ENCODE data around the gene GTPBP8.
"Not testable (repeated sequence)": the region's sequence is repeated elsewhere in the genome, so short reads cannot be mapped to it uniquely, and the experiment has no call there.

The GTPBP8 gene

DNA sequence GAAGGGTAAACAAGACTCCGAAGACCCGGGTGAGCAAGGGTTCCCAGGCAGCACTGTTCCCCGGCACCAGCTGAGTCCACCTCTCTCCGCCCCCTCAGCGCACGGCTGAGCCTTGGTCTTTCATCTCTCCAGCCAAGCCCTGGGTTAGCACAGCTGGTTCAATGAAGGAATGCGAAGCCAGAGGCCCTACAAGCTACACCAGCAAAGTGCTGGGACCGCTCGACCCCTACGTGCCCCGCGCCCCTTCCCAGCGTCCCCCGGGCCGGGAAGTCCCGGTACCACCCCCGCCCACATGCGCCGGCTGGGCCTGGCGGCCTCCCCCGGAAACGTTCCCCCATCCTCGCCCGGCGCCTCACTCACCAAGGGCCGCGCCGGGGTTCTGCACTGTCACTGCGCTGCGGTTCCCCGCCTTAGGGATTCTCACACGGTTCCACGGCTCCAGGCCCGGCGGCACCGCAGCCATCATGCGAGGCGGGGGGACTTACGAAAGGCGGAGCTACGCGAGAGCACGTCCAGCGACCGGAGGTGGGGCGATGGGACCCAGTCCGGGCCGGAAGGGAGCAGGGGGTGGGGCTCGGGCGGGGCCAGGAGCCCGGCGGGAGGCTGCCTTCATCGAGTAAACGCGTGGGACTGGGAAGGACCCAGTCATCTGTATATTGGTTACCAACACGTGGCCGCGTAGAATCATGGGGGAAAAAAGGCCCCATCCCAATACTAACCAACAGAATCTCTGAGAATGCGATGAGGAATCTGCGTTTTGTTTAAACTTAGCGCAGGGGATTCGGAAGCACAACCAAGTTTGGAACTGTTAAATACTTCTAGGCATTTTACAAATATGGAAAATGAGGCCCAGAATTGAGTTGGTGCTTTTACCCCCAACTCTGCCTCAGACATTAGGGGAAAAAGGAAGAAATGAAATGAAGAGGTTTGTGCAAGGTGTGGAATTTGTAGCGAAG lies 28.7 kb downstream of the GTPBP8 start:
- Mint-ChIP-seq H3K36me3 (ENCODE audit: low read depth) (peaks cover 40% of the 10 kb centered on the region), H3K27me3 (no peaks in the 10 kb centered on the region), H3K4me1 (ENCODE audit: low read depth) (peaks cover 50% of the 10 kb centered on the region), H3K27ac (peak overlapping the region; percentile 97), H3K9me3 (no peaks in the 10 kb centered on the region), H3K4me3 (peak overlapping the region; percentile 93)

DNA sequence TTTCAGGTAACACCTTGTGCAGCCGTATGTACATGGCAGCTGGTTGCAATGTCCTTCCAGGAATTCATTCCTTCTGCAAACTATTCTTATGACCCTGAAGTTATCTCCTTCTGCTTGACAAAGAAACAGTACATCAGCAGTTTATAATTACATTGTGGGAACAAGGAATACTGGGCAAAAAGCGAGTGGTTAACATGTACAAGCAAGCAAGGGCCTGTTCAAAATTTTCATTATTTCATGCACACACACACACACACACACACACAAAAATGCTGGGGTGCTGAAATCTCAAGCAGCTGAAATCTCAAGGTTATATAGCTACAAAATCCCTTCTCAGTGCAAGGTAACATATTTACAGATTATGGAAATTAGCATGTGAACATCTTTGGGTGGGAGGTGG lies 30.7 kb downstream of the GTPBP8 start:
- Mint-ChIP-seq H3K27me3 (no peaks in the 10 kb centered on the region), H3K27ac (no peak overlapping the region), H3K4me3 (no peak overlapping the region), H3K9me3 (no peaks in the 10 kb centered on the region), H3K36me3 (ENCODE audit: low read depth) (peaks cover 22% of the 10 kb centered on the region), H3K4me1 (ENCODE audit: low read depth) (peaks cover 38% of the 10 kb centered on the region)

DNA sequence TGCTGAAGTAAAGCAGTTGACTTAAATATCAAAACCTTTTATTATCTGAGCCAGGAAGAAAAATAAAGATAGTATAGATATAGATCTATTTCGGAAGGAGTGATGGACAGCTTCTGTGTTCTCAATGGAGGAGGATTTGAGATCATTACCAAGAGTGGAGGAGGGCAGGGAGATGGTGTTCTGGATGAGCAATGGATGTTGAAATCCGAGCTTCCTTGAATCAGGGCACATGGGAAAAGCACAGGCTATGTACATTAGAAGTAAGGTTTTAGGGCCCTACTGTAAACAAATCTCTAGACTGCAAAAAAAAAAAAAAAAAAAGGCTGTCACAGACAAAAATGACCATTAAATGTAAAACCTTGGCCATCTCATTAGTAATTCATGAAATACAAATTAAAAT lies 43.2 kb downstream of the GTPBP8 start:
- H3K27ac Mint-ChIP-seq, result no peak overlapping the region
- no peak overlapping the region for H3K4me3 Mint-ChIP-seq
- no peaks in the 10 kb centered on the region for H3K36me3 Mint-ChIP-seq (ENCODE audit: low read depth)
- no peaks in the 10 kb centered on the region for H3K27me3 Mint-ChIP-seq
- H3K4me1 Mint-ChIP-seq (ENCODE audit: low read depth), result no peaks in the 10 kb centered on the region
- no peaks in the 10 kb centered on the region for H3K9me3 Mint-ChIP-seq

DNA sequence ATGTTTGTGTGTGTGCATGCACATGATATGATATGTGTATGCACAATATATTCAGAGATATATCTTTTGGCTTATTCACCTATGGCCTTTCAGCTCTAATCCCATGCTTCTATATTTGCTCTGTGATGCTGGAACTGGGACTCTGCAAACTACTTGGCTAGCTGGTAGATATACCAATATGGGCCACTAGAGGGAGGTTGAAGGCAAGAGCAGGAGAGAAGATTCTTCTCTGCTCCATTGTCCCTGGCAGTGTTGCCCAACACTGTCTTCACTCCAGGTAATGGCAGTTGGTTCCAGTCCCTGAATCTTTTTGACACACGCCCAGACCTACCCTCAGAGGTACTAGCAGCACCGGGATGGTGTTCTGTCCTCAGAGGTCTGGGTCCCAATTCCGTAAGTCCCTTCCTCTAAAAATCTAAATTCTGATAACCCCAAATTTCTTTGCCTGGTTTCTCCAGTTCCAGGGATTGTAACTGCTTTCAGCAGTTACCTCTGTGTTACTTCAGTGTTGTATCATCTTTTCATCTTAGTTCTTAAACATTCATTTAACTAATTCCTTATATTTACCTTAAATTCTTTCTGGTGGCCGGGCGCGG lies 44.7 kb downstream of the GTPBP8 start:
- Mint-ChIP-seq H3K27me3 (no peaks in the 10 kb centered on the region), H3K4me1 (ENCODE audit: low read depth) (no peaks in the 10 kb centered on the region), H3K36me3 (ENCODE audit: low read depth) (no peaks in the 10 kb centered on the region), H3K9me3 (no peaks in the 10 kb centered on the region), H3K27ac (no peak overlapping the region), H3K4me3 (no peak overlapping the region)

DNA sequence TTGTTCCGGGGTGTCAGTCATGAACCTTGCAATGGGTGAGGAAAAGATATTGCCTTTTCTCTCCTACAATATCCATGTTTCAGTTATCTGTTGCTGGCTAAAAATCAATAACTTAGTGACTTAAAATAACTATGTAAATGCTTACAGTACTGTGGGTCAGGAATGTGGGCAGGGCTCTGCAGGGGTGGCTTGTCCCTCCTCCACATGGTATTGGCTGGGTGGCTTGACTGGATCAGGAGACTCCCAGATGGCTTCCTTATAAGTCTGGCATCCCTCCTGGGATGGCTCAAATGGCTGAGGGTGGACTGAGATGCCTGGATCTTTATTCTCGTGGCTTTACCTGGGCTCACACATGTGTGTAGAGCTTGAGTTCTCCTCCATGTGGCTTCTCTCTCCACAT lies 47.5 kb downstream of the GTPBP8 start:
- no peaks in the 10 kb centered on the region for H3K4me1 Mint-ChIP-seq (ENCODE audit: low read depth)

DNA sequence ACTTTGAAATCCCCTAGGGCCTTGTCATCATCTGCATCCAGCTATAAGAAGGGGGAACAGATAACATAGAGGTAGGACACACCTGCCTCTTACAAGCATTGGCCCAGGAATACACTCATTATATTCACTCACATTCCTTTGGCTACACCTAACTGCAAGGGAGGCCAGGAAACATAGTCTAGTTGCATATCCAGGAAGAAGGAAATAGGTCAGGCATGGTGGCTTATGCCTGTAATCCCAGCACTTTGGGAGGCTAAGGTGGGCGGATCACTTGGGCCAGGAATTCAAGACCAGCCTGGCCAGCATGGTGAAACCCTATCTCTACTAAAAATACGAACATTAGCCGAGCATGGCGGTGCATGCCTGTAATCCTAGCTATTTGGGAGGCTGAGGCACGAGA lies 48.8 kb downstream of the GTPBP8 start:
- no peaks in the 10 kb centered on the region for H3K4me1 Mint-ChIP-seq (ENCODE audit: low read depth)
- no peaks in the 10 kb centered on the region for H3K36me3 Mint-ChIP-seq (ENCODE audit: low read depth)
- H3K9me3 Mint-ChIP-seq, result no peaks in the 10 kb centered on the region
- H3K4me3 Mint-ChIP-seq, result no peak overlapping the region
- H3K27ac Mint-ChIP-seq, result no peak overlapping the region
- H3K27me3 Mint-ChIP-seq, result no peaks in the 10 kb centered on the region

More for the DNA sequence above, 47.5 kb downstream of the GTPBP8 start:
- H3K4me3 Mint-ChIP-seq, result no peak overlapping the region
- no peaks in the 10 kb centered on the region for H3K36me3 Mint-ChIP-seq (ENCODE audit: low read depth)
- H3K9me3 Mint-ChIP-seq, result no peaks in the 10 kb centered on the region
- no peaks in the 10 kb centered on the region for H3K27me3 Mint-ChIP-seq
- no peak overlapping the region for H3K27ac Mint-ChIP-seq

DNA sequence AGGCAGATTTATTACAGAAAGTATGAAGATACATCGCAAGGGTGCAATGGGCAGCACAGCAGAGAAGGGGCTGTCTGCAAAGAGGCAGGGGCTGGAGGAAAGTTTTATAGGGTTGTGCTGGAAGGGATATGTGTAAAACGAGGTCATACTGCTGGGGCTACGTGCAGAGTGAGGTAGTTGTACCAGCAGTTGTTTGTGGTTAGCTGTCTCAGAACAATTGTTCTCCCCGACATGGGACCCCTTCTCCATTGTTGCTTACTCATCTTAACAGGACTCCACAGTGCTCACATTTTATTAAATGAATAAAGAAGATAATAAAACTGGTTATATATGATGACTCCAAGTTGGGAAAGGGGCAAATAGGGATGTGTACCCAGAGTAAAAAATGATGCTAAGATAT lies 49.4 kb downstream of the GTPBP8 start:
- Mint-ChIP-seq H3K36me3 (ENCODE audit: low read depth) (peaks cover 2% of the 10 kb centered on the region), H3K4me3 (no peak overlapping the region)

DNA sequence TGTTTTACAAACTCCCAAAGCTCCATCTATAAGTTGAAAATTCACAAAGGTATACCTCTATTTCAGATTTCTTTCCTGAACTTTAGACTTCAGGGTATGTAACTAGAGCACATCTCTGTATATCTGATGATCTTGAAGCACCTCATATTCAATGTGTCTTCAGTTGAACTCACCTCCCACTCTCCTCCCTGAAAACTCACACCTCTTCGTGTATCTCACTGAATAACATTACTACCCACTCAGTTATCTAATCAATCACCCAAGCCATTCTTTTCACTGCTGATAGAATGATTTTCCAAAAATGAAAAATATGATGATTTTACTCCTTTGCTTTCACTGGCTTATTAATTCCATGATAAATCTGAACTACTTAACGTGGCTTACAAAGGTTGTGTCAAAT lies 52.9 kb downstream of the GTPBP8 start:
- Mint-ChIP-seq H3K36me3 (ENCODE audit: low read depth) (peaks cover 4% of the 10 kb centered on the region), H3K27ac (no peak overlapping the region), H3K9me3 (peaks cover 5% of the 10 kb centered on the region), H3K4me1 (ENCODE audit: low read depth) (peaks cover 3% of the 10 kb centered on the region), H3K4me3 (no peak overlapping the region), H3K27me3 (no peaks in the 10 kb centered on the region)

More for the DNA sequence above, 49.4 kb downstream of the GTPBP8 start:
- Mint-ChIP-seq H3K27ac (no peak overlapping the region), H3K4me1 (ENCODE audit: low read depth) (peaks cover 1% of the 10 kb centered on the region), H3K9me3 (peaks cover 3% of the 10 kb centered on the region), H3K27me3 (no peaks in the 10 kb centered on the region)

DNA sequence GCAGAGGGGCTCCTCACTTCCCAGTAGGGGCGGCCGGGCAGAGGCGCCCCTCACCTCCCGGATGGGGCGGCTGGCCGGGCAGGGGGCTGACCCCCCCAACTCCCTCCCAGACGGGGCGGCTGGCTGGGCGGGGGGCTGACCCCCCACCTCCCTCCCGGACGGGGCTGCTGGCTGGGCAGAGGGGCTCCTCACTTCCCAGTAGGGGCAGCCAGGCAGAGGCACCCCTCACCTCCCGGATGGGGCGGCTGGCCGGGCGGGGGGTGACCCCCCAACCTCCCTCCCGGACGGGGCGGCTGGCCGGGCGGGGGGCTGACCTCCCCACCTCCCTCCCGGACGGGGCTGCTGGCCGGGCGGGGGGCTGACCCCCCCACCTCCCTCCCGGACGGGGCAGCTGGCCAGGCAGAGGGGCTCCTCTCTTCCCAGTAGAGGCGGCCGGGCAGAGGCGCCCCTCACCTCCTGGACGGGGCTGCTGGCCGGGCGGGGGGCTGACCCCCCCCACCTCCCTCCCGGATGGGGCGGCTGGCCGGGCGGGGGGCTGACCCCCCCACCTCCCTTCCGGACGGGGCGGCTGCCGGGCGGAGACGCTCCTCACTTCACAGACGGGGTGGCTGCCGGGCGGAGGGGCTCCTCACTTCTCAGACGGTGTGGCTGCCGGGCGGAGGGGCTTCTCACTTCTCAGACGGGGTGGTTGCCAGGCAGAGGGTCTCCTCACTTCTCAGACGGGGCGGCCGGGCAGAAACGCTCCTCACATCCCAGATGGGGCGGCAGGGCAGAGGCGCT lies 55.6 kb downstream of the GTPBP8 start:
- not testable (repeated sequence) for H3K27ac Mint-ChIP-seq; H3K27me3 Mint-ChIP-seq; H3K9me3 Mint-ChIP-seq; H3K4me1 Mint-ChIP-seq (ENCODE audit: low read depth); H3K4me3 Mint-ChIP-seq; H3K36me3 Mint-ChIP-seq (ENCODE audit: low read depth)

DNA sequence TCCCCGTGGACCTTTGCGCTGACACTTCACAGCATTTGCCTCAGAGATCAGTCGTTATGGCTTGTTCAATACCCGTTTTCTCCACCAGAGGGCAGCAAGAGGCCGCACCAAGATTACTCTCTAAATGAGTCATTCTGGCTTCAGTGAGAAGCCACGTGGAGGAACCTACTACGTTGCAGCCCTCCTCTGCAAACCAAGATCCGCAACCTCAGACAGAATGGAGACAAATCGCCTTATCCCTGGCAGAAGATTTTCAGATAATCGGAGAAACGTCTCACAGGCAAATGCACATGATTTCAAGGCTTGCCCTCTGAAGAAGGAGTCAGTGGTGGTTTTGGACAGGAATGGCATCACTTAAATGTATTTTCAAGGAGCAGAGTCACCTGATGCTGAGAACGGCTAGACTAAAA lies 60.5 kb downstream of the GTPBP8 start:
- Mint-ChIP-seq H3K4me1 (ENCODE audit: low read depth) (no peaks in the 10 kb centered on the region), H3K9me3 (no peaks in the 10 kb centered on the region), H3K27ac (no peak overlapping the region), H3K36me3 (ENCODE audit: low read depth) (no peaks in the 10 kb centered on the region), H3K4me3 (no peak overlapping the region), H3K27me3 (no peaks in the 10 kb centered on the region)
